HCT116 (cell line): ENCODE results near the gene DOCK10.

Experiments
- CEBPB ChIP-seq: IDR thresholded peaks from 2 replicates; pipeline ENCODE4 v1.6.1; 2012; ENCODE audit warnings: low read depth
- EGR1 ChIP-seq: IDR thresholded peaks from 2 replicates; pipeline ENCODE4 v1.6.1; 2012; ENCODE audit warnings: low read depth
- POLR2A ChIP-seq: IDR thresholded peaks from 2 replicates; pipeline ENCODE4 v1.7.0; 2011; ENCODE audit warnings: borderline replicate concordance; ENCODE audit not compliant: insufficient read depth, insufficient read length; ENCODE audit errors: extremely low read depth
- ZNF274 ChIP-seq: fragments of 200-500 bp; sonication (Bioruptor generic); IDR thresholded peaks from 2 replicates; pipeline ENCODE4 v1.6.1; 2014; ENCODE audit warnings: mild to moderate bottlenecking, low read depth, low read length, inconsistent platforms
- TF ChIP-seq, protein P1 (sequence below), 3 experiments: fragments of 200-600 bp in 1 of 3; sonication (generic) in 1 of 3; IDR thresholded peaks in 2 of 3; conservative IDR thresholded peaks in 1 of 3; 2 replicates each; pipeline ENCODE4 v1.5.1; 2012 to 2017; ENCODE audit warnings: low read depth in 2 of 3, low read length in 2 of 3, antibody characterized with exemption in 1 of 3, borderline replicate concordance in 1 of 3, control low read depth in 1 of 3, mild to moderate bottlenecking in 1 of 3, mixed read lengths in 1 of 3, mixed run types in 1 of 3, moderate library complexity in 1 of 3; ENCODE audit not compliant: insufficient read depth in 1 of 3
- TF ChIP-seq, protein P2 (sequence below): IDR thresholded peaks from 2 replicates; pipeline ENCODE4 v1.6.1; 2012; ENCODE audit warnings: low read depth
- TF ChIP-seq, protein P3 (sequence below): IDR thresholded peaks from 2 replicates; pipeline ENCODE4 v1.6.1; 2012

DNA sequence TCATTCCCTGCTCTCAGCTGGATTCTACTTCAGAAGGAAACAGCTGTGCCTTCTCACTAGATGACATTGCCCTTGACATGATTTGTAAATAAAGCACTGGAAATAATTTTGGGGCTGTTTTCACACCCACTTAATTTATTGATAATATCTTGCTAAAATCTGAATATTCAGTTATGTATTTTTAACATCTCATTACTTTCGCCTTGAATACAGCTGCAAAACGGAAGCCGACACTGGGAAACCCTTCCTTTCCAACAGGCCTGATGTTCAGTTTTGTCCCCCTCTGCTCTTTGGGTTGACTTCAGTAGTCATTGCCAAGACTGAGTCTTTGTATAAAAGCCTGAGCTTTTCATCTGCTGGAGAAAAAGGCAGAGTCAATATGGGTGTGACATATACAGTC is 82.7 kb downstream of the DOCK10 start:
- TF ChIP-seq, protein P1, sequence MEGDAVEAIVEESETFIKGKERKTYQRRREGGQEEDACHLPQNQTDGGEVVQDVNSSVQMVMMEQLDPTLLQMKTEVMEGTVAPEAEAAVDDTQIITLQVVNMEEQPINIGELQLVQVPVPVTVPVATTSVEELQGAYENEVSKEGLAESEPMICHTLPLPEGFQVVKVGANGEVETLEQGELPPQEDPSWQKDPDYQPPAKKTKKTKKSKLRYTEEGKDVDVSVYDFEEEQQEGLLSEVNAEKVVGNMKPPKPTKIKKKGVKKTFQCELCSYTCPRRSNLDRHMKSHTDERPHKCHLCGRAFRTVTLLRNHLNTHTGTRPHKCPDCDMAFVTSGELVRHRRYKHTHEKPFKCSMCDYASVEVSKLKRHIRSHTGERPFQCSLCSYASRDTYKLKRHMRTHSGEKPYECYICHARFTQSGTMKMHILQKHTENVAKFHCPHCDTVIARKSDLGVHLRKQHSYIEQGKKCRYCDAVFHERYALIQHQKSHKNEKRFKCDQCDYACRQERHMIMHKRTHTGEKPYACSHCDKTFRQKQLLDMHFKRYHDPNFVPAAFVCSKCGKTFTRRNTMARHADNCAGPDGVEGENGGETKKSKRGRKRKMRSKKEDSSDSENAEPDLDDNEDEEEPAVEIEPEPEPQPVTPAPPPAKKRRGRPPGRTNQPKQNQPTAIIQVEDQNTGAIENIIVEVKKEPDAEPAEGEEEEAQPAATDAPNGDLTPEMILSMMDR (IDR thresholded peaks at IDR 0.05 in 2 of 3, conservative IDR thresholded peaks at IDR 0.05 in 1 of 3; ENCODE audit: borderline replicate concordance in 1 of 3, insufficient read depth in 1 of 3, low read depth in 2 of 3, low read length in 2 of 3): no peak
- TF ChIP-seq, protein P2, sequence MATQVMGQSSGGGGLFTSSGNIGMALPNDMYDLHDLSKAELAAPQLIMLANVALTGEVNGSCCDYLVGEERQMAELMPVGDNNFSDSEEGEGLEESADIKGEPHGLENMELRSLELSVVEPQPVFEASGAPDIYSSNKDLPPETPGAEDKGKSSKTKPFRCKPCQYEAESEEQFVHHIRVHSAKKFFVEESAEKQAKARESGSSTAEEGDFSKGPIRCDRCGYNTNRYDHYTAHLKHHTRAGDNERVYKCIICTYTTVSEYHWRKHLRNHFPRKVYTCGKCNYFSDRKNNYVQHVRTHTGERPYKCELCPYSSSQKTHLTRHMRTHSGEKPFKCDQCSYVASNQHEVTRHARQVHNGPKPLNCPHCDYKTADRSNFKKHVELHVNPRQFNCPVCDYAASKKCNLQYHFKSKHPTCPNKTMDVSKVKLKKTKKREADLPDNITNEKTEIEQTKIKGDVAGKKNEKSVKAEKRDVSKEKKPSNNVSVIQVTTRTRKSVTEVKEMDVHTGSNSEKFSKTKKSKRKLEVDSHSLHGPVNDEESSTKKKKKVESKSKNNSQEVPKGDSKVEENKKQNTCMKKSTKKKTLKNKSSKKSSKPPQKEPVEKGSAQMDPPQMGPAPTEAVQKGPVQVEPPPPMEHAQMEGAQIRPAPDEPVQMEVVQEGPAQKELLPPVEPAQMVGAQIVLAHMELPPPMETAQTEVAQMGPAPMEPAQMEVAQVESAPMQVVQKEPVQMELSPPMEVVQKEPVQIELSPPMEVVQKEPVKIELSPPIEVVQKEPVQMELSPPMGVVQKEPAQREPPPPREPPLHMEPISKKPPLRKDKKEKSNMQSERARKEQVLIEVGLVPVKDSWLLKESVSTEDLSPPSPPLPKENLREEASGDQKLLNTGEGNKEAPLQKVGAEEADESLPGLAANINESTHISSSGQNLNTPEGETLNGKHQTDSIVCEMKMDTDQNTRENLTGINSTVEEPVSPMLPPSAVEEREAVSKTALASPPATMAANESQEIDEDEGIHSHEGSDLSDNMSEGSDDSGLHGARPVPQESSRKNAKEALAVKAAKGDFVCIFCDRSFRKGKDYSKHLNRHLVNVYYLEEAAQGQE: no peak
- TF ChIP-seq ZNF274: no peak
- TF ChIP-seq POLR2A: no peak
- no peak for TF ChIP-seq CEBPB
- TF ChIP-seq EGR1: no peak
- TF ChIP-seq, protein P3, sequence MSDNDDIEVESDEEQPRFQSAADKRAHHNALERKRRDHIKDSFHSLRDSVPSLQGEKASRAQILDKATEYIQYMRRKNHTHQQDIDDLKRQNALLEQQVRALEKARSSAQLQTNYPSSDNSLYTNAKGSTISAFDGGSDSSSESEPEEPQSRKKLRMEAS: no peak
